ENCODE data around the gene KIF2B.

DNA sequence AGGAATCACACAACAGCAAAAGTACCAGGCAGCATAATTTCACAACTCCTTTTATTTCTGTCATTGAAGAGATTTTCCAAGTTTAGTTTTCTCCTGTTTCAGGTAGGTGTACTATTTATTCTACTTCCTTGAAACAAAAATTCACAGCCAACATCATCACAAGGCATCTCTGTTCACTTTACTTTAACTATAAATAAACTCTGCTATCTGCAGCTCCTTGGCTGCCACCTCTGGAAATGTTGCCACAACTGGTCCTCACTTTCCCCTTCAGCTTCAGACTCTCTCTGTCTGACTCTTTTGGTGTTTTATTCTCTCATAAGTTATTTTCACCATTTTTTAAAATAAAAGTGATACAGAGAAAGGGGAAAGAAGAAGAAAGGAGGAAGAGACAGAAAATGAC lies 27.9 kb upstream of the KIF2B start:
- TF ChIP-seq, protein P1, sequence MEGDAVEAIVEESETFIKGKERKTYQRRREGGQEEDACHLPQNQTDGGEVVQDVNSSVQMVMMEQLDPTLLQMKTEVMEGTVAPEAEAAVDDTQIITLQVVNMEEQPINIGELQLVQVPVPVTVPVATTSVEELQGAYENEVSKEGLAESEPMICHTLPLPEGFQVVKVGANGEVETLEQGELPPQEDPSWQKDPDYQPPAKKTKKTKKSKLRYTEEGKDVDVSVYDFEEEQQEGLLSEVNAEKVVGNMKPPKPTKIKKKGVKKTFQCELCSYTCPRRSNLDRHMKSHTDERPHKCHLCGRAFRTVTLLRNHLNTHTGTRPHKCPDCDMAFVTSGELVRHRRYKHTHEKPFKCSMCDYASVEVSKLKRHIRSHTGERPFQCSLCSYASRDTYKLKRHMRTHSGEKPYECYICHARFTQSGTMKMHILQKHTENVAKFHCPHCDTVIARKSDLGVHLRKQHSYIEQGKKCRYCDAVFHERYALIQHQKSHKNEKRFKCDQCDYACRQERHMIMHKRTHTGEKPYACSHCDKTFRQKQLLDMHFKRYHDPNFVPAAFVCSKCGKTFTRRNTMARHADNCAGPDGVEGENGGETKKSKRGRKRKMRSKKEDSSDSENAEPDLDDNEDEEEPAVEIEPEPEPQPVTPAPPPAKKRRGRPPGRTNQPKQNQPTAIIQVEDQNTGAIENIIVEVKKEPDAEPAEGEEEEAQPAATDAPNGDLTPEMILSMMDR (IDR thresholded peaks at IDR 0.05), result no peak
- no peak for TF ChIP-seq EP300 (IDR thresholded peaks at IDR 0.05)
- TF ChIP-seq POLR2AphosphoS5 (IDR thresholded peaks at IDR 0.05), result no peak
- TF ChIP-seq POLR2A (IDR thresholded peaks at IDR 0.05), result no peak
